GM12873 (cell line): ENCODE results near the gene ABI3BP.

Experiments used
- CTCF ChIP-seq: IDR thresholded peaks from 2 replicates; pipeline ENCODE4 v1.5.1; 2012; ENCODE audit warnings: low read depth, mild to moderate bottlenecking, moderate library complexity, low read length, control low read depth; ENCODE audit not compliant: insufficient read depth; ENCODE audit errors: missing control alignments

Gene ABI3BP

DNA sequence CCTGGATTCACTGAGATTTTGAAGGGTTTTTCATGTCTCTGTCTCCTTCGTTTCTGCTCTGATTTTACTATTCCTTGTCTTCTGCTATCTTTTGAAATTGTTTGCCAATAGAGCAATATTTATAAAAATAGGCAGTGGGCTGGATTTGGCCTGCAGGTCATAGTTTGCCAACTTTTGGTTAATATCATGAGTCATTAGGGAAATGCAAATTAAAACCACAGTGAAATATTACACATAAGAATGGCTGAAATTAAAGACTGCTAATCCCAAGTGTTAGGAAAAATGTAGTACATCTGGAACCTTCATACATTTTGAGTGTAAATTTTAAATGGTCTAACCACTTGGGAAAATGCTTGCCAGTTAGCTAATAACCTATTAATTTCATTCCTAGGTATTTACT lies 56.3 kb downstream of the ABI3BP start:
- TF ChIP-seq CTCF: no peak

GRCh38 chr3:100932491-100932890 lies 60.7 kb downstream of the ABI3BP start:
- no peak for TF ChIP-seq CTCF

DNA sequence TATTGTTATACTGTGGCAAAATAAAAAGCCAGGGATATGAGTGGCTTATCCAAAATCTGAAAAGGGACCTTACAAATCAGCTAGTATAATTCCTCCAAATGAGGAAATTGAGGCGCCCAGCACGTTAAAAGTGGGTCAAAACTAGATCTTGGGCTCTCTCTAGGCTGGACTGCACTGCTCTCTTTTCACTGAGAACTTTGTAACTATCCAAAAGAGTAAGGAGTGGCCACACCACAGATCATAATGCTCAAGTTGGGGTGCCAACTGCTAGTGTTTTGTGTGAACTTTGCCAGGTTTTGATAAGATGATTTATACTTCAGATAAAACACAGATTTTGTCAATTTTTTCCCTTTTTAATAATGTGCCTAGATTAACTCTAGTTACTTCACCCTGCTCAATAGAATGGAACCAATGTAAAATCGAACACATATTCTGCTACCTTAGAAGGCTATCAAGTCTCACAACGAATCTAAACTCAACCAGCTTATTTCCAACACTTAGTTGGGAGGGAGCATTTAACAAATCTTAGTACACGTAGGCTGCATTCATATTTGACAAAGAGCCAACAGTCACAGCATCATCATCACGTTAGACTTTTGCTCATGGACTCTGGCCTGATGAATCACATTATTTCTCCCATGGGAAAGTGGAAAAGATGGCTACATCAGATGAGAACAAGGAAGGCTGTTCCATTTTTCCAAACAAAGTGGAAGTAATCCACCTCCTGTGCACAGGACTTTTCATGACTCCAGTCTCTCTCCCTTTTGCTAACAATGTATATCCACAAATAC lies 64.4 kb downstream of the ABI3BP start:
- TF ChIP-seq CTCF: no peak

DNA sequence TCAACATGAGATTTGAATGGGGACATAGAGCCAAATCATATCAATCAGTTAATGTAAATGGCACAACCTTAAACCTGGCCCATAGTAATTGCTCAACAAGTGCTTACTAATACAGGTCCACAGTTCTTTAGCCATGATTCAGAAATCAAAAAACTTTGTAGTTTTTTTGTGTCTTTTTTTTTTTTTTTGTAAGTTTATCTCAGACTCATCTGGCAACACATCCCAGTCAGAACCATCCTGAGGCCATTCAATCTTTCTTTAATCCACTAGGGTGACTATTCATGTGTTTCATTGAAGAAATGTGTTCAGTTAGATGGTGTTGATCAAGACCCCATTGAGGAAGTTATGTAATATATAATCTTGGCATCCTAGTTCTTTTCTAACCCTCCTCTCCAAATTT lies 65.4 kb downstream of the ABI3BP start:
- TF ChIP-seq CTCF: no peak

- TF ChIP-seq CTCF: no peak
Observed at GRCh38 chr3:100915706-100916495, 77.3 kb downstream of the ABI3BP start.

GRCh38 chr3:100913870-100914648 lies 79.2 kb downstream of the ABI3BP start:
- TF ChIP-seq CTCF: no peak
